WTC11 (cell line): ENCODE data around the gene TNC. TPM values are rescaled to one million over a fixed set of nuclear protein-coding genes. Genes with fewer than 3 reads are reported as not detected.

ENCODE experiments used
- ATAC-seq: fragments of 200-7000 bp; cut with Tn5 transposase; 2 replicates; pipeline ENCODE4 v1.10.0; 2021; ENCODE audit warnings: mild to moderate bottlenecking, moderate library complexity
- CTCF ChIA-PET: fragments of 300-600 bp; sonication (Branson Sonifier 250); formaldehyde crosslinking; loops from one replicate; lab custom pipeline; 2021; ENCODE audit warnings: antibody characterized with exemption; lab: Charles Lee
- POLR2A ChIA-PET: fragments of 350-600 bp; sonication (Branson Sonifier 250); formaldehyde crosslinking; loops from one replicate; lab custom pipeline; 2021; ENCODE audit warnings: antibody characterized with exemption; lab: Charles Lee
- DNase-seq: peaks from one replicate; pipeline ENCODE4 v3.0.0; 2021; ENCODE audit warnings: low spot score
- H3K27ac Mint-ChIP-seq: 2 replicates; pipeline ENCODE4 v1.8.0; 2021; ENCODE audit warnings: mixed read lengths
- H3K27me3 Mint-ChIP-seq: 2 replicates; pipeline ENCODE4 v1.8.0; 2021; ENCODE audit warnings: low read depth, mild to moderate bottlenecking, moderate library complexity, mixed read lengths
- H3K36me3 Mint-ChIP-seq: 2 replicates; pipeline ENCODE4 v1.8.0; 2021; ENCODE audit warnings: mixed read lengths
- H3K4me1 Mint-ChIP-seq: 2 replicates; pipeline ENCODE4 v1.8.0; 2022; ENCODE audit warnings: mixed read lengths
- H3K4me3 Mint-ChIP-seq: 2 replicates; pipeline ENCODE4 v1.8.0; 2021; ENCODE audit warnings: mild to moderate bottlenecking, moderate library complexity, mixed read lengths
- H3K9me3 Mint-ChIP-seq: 2 replicates; pipeline ENCODE4 v1.8.0; 2021; ENCODE audit warnings: mixed read lengths
- AFF4 ChIP-seq: sonication (generic); formaldehyde crosslinking; IDR thresholded peaks from 2 replicates; pipeline ENCODE4 v1.8.1; 2023; ENCODE audit warnings: mild to moderate bottlenecking, missing genetic modification reagents, borderline replicate concordance
- CBFB ChIP-seq: sonication (generic); formaldehyde crosslinking; IDR thresholded peaks from 2 replicates; pipeline ENCODE4 v1.8.1; 2022; ENCODE audit warnings: mild to moderate bottlenecking, low read depth, missing genetic modification reagents
- CREM ChIP-seq: sonication (generic); formaldehyde crosslinking; IDR thresholded peaks from 2 replicates; pipeline ENCODE4 v1.8.1; 2022; ENCODE audit warnings: mild to moderate bottlenecking, missing genetic modification reagents, moderate library complexity
- CTCF ChIP-seq: fragments of 200-600 bp; IDR thresholded peaks from 2 replicates; pipeline ENCODE4 v1.8.0; 2022; ENCODE audit warnings: antibody characterized with exemption
- PRDM15 ChIP-seq: sonication (generic); formaldehyde crosslinking; IDR thresholded peaks from 2 replicates; pipeline ENCODE4 v1.8.0; 2022; ENCODE audit warnings: missing genetic modification reagents
- PRRX2 ChIP-seq: fragments of 250-450 bp; sonication (Bioruptor Pico); IDR thresholded peaks from 2 replicates; pipeline ENCODE4 v1.8.0; 2021; ENCODE audit warnings: mild to moderate bottlenecking
- TEAD4 ChIP-seq: sonication (generic); formaldehyde crosslinking; IDR thresholded peaks from 2 replicates; pipeline ENCODE4 v1.8.0; 2022; ENCODE audit warnings: mild to moderate bottlenecking, missing genetic modification reagents
- USF2 ChIP-seq: sonication (generic); formaldehyde crosslinking; IDR thresholded peaks from 2 replicates; pipeline ENCODE4 v1.8.1; 2023; ENCODE audit warnings: mild to moderate bottlenecking, missing genetic modification reagents, moderate library complexity
- ZNF281 ChIP-seq: sonication (generic); formaldehyde crosslinking; IDR thresholded peaks from 2 replicates; pipeline ENCODE4 v1.8.0; 2023; ENCODE audit warnings: mild to moderate bottlenecking, missing genetic modification reagents
- ZNF396 ChIP-seq: fragments of 250-450 bp; sonication (Bioruptor Pico); IDR thresholded peaks from 2 replicates; pipeline ENCODE4 v1.8.0; 2021; ENCODE audit warnings: mild to moderate bottlenecking, moderate library complexity, borderline replicate concordance
- ZNF416 ChIP-seq: fragments of 250-450 bp; sonication (Bioruptor Pico); IDR thresholded peaks from 2 replicates; pipeline ENCODE4 v1.9.0; 2021; ENCODE audit warnings: mild to moderate bottlenecking, inconsistent platforms
- ZNF532 ChIP-seq: fragments of 250-450 bp; sonication (Bioruptor Pico); IDR thresholded peaks from 2 replicates; pipeline ENCODE4 v1.9.0; 2021; ENCODE audit warnings: mild to moderate bottlenecking, borderline replicate concordance
- total RNA-seq: library from RNA; stranded (reverse); gene quantifications from 3 replicates; pipeline ENCODE4 v1.2.3, GENCODE V29; 2021

TNC gene
- total RNA-seq, 1 experiment from 2014 or later, result 4.5 TPM

- Mint-ChIP-seq H3K27ac (no peak overlapping the region), H3K4me1 (0 out of 2 replicates have a peak, but pooled peaks cover 3% of the 10 kb centered on the region), H3K4me3 (no peak overlapping the region), H3K27me3 (peaks cover 33% of the 10 kb centered on the region), H3K36me3 (no peaks in the 10 kb centered on the region), H3K9me3 (no peaks in the 10 kb centered on the region)
- POLR2A ChIA-PET, result no interaction called here
- peak; percentile 59 for DNase-seq
- ATAC-seq, result peak; percentile 90
- no peak for TF ChIP-seq AFF4 (CRISPR knock-in tag)
- no peak for TF ChIP-seq ZNF416 (CRISPR knock-in tag)
- TF ChIP-seq ZNF281 (CRISPR knock-in tag), result no peak
- no peak for TF ChIP-seq CREM
- peak; percentile 63 for TF ChIP-seq CTCF
- no peak for TF ChIP-seq ZNF396 (CRISPR knock-in tag)
- TF ChIP-seq PRDM15 (CRISPR knock-in tag), result no peak
- no peak for TF ChIP-seq CBFB (CRISPR knock-in tag)
- CTCF ChIA-PET, result interaction anchor here (1.1 to 1.5 kb wide), 3 partner anchors 101 to 278 kb away, joined by 6 to 12 read pairs (median 8); no protein-coding TSS in a partner anchor
Measured at GRCh38 chr9:115015018-115015635, 102.8 kb downstream of the TNC start.

GRCh38 chr9:115014438-115014837 lies 103.5 kb downstream of the TNC start:
- POLR2A ChIA-PET, result no interaction called here
- H3K27me3 Mint-ChIP-seq, result peaks cover 40% of the 10 kb centered on the region
- no peak for ATAC-seq
- H3K4me3 Mint-ChIP-seq, result no peak overlapping the region
- H3K36me3 Mint-ChIP-seq, result no peaks in the 10 kb centered on the region
- no peaks in the 10 kb centered on the region for H3K9me3 Mint-ChIP-seq
- 0 out of 2 replicates have a peak, but pooled peaks cover 3% of the 10 kb centered on the region for H3K4me1 Mint-ChIP-seq
- no peak overlapping the region for H3K27ac Mint-ChIP-seq
- CTCF ChIA-PET, result interaction anchor here (0.7 to 1.5 kb wide), 9 partner anchors 89 to 579 kb away, joined by 3 to 12 read pairs (median 4); no protein-coding TSS in a partner anchor
- no peak for DNase-seq
- TF ChIP-seq ZNF532 (CRISPR knock-in tag) (no peak), ZNF416 (CRISPR knock-in tag) (no peak), CTCF (no peak), PRRX2 (CRISPR knock-in tag) (no peak), USF2 (no peak), TEAD4 (CRISPR knock-in tag) (no peak), ZNF396 (CRISPR knock-in tag) (no peak)
